GM06990 (cell line): ENCODE results near the gene C1QL4.

ENCODE experiments used
- DNase-seq: peaks from one replicate; pipeline ENCODE4 v3.0.0-alpha.2; 2011; ENCODE audit not compliant: insufficient read length; ENCODE audit errors: extremely low read depth
- H3K27me3 ChIP-seq: replicated peaks from 2 replicates; pipeline ENCODE4 v1.6.0; 2011; ENCODE audit warnings: low read length; ENCODE audit not compliant: control insufficient read depth, insufficient read depth
- H3K36me3 ChIP-seq: 2 replicates; pipeline ENCODE4 v1.5.1; 2011; ENCODE audit warnings: low read length; ENCODE audit not compliant: control insufficient read depth, insufficient read depth
- H3K4me3 ChIP-seq: replicated peaks from 2 replicates; pipeline ENCODE4 v1.5.1; 2011; ENCODE audit warnings: low read depth, mild to moderate bottlenecking, control low read depth, low read length
- CTCF ChIP-seq: IDR thresholded peaks from 2 replicates; pipeline ENCODE4 v1.5.1; 2011; ENCODE audit warnings: low read length, control low read depth, mild to moderate bottlenecking, inconsistent platforms; ENCODE audit not compliant: insufficient read depth, poor library complexity, severe bottlenecking

The C1QL4 gene

DNA sequence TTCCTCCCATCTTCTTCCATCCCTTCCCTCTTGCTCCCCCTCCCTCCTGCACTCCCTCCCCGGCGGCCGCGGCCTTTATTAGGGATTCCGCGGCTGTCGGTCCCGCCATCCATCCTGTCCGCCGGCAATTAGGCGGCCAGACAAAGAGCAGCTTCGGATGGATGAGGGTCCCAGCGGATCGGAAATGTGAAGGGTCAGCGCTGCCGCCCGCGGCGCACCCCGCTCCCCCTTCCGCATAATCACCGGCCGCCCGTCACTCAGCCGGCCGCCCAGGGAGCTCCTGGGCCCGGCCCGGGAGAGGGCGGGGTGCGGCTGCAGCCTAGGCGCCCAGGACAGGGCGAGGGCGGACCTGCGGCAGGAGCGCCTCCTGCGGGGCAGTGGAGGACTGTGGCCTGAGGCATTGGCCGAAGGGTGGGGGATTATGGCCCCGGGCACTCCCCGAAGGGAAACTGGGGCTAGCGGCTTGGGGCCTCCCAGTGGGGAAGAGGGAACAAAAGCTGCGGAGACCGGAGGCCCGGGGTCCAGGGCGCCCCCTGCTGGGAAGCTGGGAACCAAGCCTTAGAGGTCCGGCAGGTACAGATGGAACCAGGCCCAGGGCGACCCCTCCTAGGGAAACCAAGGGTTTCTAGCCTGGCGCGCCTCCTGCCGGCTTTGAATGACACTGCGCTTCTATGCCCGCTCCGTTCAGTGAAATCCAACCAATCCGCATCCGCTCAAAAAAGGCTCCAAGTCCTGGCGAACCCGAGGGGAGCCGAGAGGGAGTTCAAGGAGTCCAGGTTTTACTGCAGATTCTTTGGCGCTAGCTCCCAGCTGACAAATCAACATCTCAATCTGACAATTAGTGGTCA is 5.3 kb upstream of the C1QL4 start:
- peak; percentile 98 for TF ChIP-seq CTCF

GRCh38 chr12:49341777-49342065 is 4.7 kb upstream of the C1QL4 start:
- no peak for DNase-seq
- no peak overlapping the region for H3K4me3 ChIP-seq

More for the DNA sequence above, 5.3 kb upstream of the C1QL4 start:
- Histone ChIP-seq H3K27me3 (peaks cover 4% of the 10 kb centered on the region), H3K4me3 (peak overlapping the region; percentile 7), H3K36me3 (no peaks in the 10 kb centered on the region)
- DNase-seq = peak; percentile 82

DNA sequence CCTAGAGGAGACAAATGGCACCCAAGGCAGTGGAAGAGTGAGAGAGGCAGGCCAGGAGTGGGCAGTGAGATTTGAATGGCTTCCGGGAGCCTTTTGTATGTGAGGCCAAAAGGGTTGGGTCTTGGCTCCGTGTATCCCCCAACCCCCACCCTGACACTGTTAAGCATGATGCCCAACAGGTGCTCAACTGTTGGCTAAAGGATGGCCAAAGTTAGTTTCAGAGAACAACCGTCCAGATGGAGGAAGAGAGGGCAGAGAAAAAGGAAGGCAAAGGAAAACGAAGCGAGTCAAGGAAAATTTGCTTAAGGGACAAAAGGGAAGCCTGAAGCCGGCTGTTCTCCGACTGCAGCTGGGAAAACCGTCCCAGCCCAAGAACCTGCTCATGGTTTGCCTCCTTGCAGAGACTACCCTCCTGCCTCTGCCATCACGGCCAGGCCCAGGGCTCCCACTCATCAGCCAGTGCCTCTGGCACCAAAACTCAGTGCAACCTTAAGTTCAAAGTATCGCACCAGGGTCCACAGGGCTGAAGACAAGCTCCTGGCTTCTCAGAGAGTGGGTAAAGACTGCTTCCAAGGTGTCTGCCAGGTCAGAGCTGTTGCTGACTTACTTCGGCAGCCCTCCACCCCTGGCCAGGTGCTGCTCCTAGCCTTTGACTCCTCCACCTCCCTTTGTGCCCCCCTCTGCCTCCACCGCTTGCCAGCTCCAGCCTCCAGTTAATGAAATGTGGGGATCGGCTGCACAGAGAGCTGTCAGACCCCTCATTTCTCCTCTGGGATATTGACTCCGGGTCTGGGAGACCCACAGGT is 4.2 kb upstream of the C1QL4 start:
- TF ChIP-seq CTCF = no peak
- no peaks in the 10 kb centered on the region for H3K36me3 ChIP-seq
- no peak for DNase-seq
- peaks cover 4% of the 10 kb centered on the region for H3K27me3 ChIP-seq
- H3K4me3 ChIP-seq = no peak overlapping the region

More at GRCh38 chr12:49341777-49342065, 4.7 kb upstream of the C1QL4 start:
- no peak for TF ChIP-seq CTCF
- Histone ChIP-seq H3K27me3 (peaks cover 4% of the 10 kb centered on the region), H3K36me3 (no peaks in the 10 kb centered on the region)

- TF ChIP-seq CTCF = no peak
- Histone ChIP-seq H3K36me3 (no peaks in the 10 kb centered on the region), H3K27me3 (peaks cover 4% of the 10 kb centered on the region), H3K4me3 (no peak overlapping the region)
- no peak for DNase-seq
These were observed 3.3 kb upstream of the C1QL4 start for GRCh38 chr12:49340095-49340870.

DNA sequence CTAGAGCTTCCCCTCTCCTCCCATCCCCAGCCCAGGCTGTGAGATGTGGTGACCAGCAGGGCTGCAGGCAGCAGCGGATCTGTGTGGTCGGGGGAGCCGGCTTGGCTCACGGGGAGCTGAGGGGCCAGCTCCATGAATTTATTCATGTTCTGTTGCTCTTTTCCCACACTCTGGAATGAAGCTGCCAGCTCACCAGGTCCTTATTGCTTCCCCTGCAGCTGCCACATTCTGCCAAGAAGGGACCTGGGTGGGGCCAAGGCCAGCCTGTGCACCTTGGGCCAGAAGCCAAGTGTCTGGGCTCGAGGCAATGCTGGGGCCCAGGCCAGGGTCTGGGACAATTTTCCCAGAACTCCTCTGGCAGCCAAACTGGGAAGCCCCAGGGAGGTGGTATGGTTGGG is 2.5 kb upstream of the C1QL4 start:
- Histone ChIP-seq H3K27me3 (peaks cover 4% of the 10 kb centered on the region), H3K36me3 (no peaks in the 10 kb centered on the region), H3K4me3 (no peak overlapping the region)
- no peak for DNase-seq
- no peak for TF ChIP-seq CTCF
